GM10266 (cell line): ENCODE results near the gene UPF1.

Source experiments
- DNase-seq: peaks from one replicate; pipeline ENCODE4 v3.0.0; 2012; ENCODE audit errors: extremely low spot score
- TF ChIP-seq, protein P1 (sequence below): IDR thresholded peaks from 2 replicates; pipeline ENCODE4 v1.5.1; 2012; ENCODE audit warnings: mild to moderate bottlenecking, low read depth; ENCODE audit not compliant: control insufficient read depth, insufficient read depth; ENCODE audit errors: missing control alignments

The UPF1 gene

DNA sequence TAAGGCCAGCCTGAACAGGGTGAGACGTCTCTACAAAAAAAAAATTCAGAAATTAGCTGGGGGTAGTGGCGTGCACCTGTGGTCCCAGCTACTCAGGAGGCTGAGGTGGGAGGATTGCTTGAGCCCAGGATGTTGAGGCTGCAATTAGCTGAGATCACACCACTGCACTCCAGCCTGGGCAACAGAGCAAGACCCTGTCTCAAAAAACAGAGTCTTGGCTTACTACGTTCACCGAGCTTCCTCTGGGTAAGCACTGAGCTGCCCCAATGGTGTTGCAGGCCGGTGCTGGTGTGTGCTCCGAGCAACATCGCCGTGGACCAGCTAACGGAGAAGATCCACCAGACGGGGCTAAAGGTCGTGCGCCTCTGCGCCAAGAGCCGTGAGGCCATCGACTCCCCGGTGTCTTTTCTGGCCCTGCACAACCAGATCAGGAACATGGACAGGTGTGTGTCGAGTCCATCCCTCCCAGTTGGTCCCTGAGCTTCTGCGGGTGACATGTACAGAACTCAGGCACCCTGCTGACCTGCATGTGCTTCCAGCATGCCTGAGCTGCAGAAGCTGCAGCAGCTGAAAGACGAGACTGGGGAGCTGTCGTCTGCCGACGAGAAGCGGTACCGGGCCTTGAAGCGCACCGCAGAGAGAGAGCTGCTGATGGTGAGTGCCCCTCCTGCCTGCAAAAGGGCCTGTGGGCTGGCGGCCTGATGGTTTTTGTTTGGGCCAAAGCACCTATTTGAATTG is 24.1 kb downstream of the UPF1 start:
- no peak for DNase-seq
- TF ChIP-seq, protein P1, sequence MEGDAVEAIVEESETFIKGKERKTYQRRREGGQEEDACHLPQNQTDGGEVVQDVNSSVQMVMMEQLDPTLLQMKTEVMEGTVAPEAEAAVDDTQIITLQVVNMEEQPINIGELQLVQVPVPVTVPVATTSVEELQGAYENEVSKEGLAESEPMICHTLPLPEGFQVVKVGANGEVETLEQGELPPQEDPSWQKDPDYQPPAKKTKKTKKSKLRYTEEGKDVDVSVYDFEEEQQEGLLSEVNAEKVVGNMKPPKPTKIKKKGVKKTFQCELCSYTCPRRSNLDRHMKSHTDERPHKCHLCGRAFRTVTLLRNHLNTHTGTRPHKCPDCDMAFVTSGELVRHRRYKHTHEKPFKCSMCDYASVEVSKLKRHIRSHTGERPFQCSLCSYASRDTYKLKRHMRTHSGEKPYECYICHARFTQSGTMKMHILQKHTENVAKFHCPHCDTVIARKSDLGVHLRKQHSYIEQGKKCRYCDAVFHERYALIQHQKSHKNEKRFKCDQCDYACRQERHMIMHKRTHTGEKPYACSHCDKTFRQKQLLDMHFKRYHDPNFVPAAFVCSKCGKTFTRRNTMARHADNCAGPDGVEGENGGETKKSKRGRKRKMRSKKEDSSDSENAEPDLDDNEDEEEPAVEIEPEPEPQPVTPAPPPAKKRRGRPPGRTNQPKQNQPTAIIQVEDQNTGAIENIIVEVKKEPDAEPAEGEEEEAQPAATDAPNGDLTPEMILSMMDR = no peak

DNA sequence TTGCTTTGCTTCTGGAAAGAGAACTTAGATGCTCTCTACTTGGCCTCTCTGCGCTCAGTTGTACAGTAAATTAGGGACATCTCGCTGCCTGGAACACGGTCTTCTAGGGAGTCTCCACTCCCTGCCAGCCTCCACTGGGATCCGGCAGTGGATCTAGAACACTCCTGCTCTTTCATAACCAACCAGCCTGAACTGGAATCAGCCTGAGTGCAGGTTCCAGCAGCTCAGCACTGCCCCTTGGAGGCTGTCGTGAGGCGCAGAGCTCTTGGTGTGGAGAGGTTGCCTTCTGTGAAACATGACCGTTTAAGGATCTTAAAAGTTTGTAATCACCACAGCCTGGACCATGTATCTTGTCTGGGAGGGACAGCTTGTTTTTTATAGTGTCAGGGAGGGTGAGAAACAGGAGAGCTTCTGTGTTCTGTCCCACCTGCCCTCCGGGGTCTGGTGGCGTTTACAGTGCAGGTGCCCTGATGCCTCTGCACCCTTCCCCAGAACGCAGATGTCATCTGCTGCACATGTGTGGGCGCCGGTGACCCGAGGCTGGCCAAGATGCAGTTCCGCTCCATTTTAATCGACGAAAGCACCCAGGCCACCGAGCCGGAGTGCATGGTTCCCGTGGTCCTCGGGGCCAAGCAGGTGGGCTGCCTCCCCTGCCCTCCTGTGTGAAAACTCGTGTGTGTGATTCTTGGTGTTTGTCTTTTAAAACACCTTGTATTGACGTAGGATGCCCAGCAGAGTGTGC is 24.8 kb downstream of the UPF1 start:
- DNase-seq = no peak
- TF ChIP-seq, protein P1 = peak; percentile 37

DNA sequence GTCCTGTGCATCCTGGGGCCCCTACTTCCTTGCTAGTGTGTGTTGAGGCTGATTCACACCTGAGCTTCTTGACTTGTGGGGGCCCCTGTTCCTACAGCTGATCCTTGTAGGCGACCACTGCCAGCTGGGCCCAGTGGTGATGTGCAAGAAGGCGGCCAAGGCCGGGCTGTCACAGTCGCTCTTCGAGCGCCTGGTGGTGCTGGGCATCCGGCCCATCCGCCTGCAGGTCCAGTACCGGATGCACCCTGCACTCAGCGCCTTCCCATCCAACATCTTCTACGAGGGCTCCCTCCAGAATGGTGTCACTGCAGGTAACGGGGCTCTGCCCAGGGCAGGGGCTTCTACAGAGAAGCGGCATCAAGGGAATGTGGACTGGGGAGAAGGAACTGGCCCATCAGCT is 25.5 kb downstream of the UPF1 start:
- DNase-seq = no peak
- TF ChIP-seq, protein P1 = no peak

DNA sequence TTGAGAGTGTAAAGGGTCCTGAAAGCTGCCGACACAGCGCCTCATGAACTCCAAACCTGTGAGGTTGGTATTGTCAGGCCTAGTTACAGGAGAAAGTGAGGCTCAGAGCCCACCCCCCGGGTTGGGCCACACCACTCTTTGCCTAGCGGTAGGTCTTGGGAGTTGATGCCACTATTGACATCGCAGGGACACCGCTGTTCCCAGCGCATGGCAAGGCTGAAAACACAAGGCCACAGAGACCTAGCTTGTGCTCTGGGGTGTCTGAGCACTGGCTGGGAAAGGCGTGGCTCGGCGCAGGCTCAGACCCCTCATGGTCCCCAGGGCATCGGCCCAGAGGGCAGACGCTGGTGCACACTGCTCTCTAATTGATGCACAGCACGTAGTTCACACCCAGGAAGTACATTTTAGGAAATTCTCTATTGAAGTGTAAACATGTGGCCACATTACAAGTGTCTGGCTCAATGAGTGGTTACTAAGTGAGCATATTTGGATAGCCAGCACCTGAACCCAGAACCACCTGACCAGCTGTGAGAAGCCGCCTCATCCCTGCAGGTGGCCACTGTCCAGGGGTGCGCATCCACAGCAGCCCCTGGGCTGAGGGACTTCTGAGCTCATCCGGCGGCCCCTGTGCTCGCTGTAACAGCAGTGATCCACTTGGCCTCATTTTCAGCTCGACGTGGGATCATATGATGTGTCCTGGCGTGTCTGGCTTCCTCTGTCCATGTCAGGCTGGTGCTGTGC is 27.3 kb downstream of the UPF1 start:
- TF ChIP-seq, protein P1 = no peak
- no peak for DNase-seq

DNA sequence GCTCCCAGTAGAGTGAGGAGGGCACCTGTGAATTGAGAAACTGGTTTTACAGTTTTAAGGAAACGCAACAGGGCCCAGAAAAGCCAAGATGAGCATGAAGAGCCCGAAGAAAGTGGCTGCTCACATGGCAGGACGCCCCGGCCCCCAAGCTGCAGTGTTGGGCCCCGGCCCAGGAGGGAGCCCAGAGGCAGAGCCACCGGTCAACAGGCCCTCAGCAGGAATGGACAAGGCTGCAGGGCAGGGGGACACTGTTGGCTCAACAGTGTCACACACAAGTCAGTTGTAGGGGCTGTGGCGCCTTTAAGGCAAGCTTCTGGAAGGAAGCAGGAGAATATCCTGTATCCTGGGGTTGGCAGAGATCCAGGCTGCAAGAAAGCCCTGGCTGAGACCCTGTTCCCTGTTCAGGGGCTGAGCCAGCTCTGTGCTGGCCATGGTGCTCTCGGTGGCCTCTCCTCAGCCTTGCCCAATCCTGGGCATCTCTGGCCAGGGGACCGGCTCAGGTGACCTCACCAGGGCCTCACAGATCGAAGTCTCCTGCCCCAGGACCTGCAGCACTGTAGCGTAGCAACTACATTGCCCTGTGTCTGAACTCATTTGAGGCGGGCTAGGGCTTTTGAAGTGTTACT is 28.0 kb downstream of the UPF1 start:
- no peak for DNase-seq
- TF ChIP-seq, protein P1 = no peak

DNA sequence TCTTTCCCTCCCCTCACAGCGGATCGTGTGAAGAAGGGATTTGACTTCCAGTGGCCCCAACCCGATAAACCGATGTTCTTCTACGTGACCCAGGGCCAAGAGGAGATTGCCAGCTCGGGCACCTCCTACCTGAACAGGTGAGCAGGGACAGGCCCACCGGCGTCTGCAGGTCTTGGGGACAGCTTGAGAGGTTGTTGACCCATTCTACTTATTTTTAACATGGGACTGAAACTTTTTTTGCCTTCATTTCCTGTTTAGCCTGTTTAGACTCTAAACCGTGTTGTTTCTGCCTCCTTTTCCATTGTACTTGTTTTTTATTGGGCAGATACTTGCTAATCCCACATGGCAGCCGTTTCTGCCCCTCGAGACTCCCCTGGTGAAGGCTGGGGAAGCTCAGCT is 28.5 kb downstream of the UPF1 start:
- DNase-seq = no peak
- TF ChIP-seq, protein P1 = no peak
